ENCODE measurements around the gene DYNLT2B.
"Not testable (repeated sequence)": the region's sequence is repeated elsewhere in the genome, so short reads cannot be mapped to it uniquely, and the experiment has no call there.

DYNLT2B gene

GRCh38 chr3:196268284-196269163 is 49.5 kb downstream of the DYNLT2B start:
- no peak for DNase-seq

- DNase-seq, result no peak
Observed at GRCh38 chr3:196263819-196264218, 54.2 kb downstream of the DYNLT2B start.

DNA sequence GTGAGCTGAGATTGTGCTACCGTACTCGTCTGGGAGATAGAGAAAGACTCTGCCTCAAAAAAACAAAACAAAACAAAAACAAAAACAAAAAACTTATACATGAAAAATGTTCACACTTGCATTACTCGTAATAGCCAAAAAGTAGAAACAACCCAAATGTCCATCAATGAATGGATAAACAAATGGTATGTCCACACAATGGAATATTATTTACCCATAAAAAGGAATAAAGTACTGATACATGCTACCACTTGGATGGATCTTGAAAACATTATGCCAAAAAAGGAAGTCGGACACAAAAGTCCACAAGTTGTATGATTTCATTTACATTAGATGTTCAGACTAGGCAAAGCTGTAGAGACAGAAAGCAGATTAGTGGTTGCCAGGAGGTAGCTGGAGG is 57.3 kb downstream of the DYNLT2B start:
- no peak for DNase-seq

- no peak for DNase-seq
Observed at GRCh38 chr3:196255776-196256175, 62.3 kb downstream of the DYNLT2B start.

GRCh38 chr3:196254376-196255283 is 63.4 kb downstream of the DYNLT2B start:
- no peak for DNase-seq

DNA sequence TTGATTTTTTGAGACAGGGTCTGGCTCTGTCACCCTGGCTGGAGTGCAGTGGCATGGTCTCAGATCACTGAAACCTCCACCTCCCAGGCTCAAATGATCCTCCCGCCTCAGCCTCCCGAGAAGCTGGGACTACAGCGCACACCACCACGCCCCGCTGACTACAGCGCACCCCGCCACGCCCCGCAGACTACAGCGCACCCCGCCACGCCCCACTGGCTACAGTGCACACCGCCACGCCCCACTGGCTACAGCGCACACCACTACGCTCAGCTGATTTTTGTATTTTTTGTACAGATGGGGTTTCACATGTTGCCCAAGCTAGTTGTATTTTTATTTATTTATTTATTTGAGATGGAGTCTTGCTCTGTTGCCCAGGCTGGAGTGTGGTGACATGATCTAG is 66.1 kb downstream of the DYNLT2B start:
- no peak for DNase-seq

DNA sequence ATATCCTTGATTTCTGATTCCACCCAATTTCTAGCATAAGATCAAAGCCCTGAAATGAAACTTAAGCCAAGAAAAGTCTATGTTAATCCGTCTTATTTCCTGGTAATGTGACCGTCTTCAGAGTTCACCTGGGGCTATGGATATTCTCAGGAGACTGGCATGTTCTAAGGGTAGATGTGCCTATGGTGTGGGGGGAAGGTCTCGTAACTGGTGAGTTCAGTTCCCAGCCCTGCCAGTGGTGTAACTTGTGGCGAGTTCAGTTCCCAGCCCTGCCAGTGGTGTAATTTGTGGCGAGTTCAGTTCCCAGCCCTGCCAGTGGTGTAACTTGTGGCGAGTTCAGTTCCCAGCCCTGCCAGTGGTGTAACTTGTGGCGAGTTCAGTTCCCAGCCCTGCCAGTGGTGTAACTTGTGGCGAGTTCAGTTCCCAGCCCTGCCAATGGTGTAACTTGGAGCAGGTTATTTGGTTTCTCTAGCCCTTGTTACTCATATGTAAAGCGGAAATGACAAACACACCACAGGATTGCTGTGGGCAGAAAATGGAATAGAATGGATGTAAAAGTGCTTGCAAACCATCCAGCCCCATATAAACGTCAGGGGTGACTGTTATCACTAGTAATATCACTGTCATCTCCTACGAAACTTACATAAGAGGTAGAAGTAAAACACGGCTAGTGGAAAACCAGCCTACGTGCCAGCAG is 71.3 kb downstream of the DYNLT2B start:
- no peak for DNase-seq

DNA sequence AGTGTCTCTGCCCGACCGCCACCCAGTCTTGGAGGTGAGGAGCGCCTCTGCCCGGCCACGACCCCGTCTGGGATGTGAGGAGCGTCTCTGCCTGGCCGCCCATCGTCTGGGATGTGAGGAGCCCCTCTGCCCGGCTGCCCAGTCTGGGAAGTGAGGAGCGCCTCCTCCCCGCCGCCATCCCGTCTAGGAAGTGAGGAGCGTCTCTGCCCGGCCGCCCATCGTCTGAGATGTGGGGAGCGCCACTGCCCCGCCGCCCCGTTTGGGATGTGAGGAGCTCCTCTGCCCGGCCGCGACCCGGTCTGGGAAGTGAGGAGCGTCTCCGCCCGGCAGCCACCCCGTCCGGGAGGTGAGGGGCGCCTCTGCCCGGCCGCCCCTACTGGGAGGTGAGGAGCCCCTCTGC is 73.9 kb downstream of the DYNLT2B start:
- DNase-seq, result not testable (repeated sequence)

GRCh38 chr3:196241704-196242103 is 76.3 kb downstream of the DYNLT2B start:
- no peak for DNase-seq

All from NCI-H526 (cell line).